GM20431 (cell line): ENCODE measurements around the gene C12orf42.

Experiments
- in situ Hi-C: fragments of 300-500 bp; cut with MseI, MboI; formaldehyde crosslinking; loops from one replicate; pipeline ENCODE4 v1.15.0; 2020; ENCODE audit warnings: low sequenced_read_pairs; ENCODE audit not compliant: unreplicated experiment

C12orf42 gene

DNA sequence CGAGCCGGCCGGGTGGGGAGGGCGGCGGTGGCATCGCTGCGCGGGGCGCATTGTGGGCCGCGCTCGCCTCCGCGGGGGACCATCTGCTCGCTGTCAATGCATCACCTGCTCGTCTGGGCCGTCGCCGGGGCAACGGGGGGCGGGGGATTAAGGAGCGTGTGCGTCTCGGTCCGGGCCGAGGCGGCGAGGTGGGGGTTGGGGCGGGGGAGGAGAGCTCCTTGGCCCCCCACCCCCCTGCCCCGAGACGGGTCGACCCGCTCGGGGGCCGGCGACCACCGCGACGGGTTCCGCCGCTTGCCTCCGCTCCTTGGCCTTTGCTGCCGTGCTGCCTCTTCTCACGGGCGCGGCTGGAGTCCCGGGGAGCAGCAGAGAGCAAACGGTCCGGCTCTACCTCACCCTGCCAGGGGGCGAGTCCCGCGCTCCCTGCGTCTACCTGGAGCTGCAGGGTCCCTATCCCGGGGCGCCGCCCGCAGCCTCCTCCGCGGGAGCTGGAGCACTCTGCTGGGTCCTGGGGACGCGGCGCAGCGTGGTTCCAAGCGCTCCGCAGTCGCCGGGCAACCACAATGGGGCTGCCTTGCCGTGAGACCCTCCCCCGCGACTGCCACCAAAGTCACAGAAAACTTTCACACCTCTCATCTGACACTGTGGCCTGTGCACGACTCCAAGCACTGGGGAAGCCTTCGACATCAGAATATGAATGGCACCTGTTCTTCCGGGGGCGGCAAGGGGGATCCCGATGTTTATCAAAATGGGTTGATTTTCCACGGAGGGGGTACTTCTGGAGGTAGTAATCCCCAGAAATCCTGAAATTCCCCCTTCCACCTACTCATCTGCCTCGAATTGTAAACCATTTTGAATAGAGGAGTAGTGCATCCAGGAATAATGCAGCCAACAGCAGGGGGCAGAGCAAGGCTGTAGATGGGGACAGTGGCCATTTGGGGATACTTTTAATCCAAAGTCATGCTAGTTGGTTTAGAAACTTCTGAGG, at the start of gene C12orf42:
TSS of gene C12orf42 (minus strand) at position 500 of the 988 bp plus-strand sequence. CDS start 17,542 bp downstream, outside the sequence.
- in situ Hi-C loops: no loop called here

GRCh38 chr12:103542078-103542477, 46.3 kb upstream of the C12orf42 start:
- in situ Hi-C loops: no loop called here

DNA sequence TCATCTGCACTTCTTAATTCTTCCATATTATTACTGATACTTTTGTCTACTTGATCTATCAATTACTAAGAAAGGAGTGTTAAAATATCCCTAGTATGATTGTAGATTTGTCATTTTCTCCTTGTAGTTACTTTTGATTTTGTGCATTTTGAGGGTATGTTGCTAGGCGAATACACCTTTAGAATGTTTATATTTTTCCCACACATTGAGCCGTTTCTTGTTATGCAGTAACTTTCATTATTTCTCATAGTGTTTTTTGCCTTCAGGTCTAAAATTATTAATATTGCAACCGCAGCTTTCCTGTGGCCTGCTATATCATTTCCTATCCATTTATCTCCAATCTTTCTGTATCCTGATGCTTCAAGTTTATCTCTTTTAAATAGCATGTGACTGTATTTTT, 44.6 kb upstream of the C12orf42 start:
- in situ Hi-C loops: no loop called here

- in situ Hi-C loops: no loop called here
Observed at GRCh38 chr12:103538397-103538796, 42.6 kb upstream of the C12orf42 start.

DNA sequence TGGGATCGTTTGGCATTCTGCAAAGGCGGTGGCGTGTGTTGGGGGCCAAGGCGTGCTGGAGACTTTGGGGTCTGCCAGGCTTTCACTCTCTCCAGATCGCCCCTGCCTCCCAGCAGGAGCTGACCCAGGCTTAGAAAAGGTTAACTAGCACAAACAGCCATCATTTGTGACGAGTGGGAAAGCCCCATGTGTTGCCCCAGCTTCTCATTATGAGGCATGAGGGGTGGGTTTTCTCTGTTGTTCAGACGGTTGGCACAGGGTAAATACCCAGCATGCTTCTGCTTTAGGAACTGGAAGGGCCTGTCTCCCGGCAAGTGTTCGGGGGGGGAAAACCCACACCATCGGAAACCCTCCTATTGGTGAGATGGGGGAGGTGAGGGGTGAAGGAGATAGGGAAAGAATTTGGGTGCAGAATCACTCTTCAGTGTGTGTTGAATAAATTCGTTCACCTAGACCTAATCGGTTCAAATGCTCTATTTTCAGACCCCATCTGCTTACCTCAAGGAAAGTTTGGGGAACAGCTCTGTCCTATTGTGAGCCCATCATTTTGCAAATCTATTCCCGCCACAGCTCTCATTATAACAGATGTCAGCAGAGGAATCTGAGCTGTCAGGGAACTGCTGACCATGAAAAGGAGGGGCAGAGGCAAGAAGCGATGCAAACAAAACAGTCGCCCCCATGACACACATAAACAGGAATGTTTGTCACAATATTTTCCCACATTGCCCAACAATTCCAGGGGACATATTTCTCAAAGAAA, 34.7 kb upstream of the C12orf42 start:
- in situ Hi-C loops: no loop called here

DNA sequence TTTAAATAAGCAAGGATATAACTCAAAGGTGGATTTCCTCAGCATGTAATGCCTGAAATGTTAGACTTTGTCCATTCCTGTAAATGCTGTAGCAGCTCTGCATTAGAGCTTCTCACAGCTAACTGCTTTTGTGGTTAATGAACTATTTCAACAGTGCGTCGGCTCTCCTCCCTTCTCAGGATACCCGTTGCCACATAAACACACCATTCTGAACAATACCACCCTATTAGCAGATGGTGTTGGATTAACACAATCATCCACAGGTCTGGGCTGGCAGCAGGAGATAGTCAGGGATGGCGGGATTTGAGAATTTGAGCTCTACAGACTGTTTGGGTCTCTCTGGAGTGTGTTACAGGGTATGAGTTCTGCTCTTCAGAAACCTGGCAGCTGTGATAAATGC, 33.5 kb upstream of the C12orf42 start:
- in situ Hi-C loops: no loop called here

GRCh38 chr12:103524238-103524875, 28.6 kb upstream of the C12orf42 start:
- in situ Hi-C loops: no loop called here

DNA sequence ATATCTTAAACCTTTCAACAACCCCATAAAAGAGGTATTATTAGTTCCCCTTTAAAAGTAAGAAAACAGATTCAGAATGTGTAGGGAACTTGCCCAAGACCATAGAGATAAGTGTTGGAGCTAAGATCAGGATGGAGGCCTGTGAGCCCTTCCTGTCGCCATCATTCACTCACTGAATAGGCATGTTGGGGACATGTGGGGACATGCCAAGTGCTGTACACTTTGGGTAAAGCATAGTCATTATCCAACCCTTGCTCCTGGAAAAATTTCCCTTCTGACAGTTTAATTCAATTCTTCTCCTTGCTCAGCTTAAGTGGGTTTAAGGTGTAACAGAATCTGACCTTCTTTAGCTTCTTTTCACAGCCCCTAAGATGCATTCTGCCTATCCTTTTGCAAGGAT, 28.0 kb upstream of the C12orf42 start:
- in situ Hi-C loops: no loop called here

DNA sequence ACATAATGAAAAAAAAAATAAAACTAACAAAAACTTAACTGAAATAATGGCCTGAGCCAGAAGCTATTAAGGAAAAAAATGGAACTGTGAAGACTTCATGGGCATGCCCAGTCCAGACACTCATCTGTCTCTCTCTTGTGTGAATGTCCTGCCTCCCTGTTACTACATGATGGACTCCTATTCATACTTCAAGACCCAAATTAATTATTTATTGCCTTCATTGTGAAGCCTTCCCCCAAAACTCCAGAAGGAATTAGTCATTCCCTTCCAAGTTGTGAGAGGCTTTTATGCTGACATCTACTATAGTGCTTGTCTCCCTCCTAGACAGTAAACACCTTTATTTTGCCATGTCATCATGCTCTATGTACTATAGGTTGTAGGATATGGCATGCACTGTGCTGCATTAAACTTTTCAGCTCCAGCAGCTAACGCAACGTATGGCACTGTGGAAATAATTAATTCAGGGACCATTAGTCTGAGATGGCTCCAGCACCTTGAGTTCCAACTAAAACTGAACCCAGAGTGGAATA, 25.0 kb upstream of the C12orf42 start:
- in situ Hi-C loops: no loop called here

GRCh38 chr12:103519632-103520031, 23.9 kb upstream of the C12orf42 start:
- in situ Hi-C loops: no loop called here

DNA sequence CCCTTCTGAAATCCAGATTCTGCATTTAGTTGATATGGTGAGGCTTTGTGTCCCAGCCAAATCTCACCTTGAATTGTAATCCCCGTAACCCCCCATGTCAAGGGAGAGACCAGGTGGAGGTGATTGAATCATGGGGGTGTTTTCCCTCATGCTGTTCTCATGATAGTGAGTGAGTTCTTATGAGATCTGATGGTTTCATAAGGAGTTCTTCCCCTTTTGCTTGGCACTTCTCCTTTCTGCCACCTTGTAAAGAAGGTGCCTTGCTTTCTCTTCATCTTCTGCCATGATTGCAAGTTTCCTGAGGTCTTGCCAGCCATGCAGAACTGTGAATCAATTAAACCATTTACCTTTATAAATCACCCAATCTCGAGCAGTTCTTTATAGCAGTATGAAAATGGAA, 23.1 kb upstream of the C12orf42 start:
- in situ Hi-C loops: no loop called here

- in situ Hi-C loops: no loop called here
Observed at GRCh38 chr12:103517161-103517560, 21.4 kb upstream of the C12orf42 start.

DNA sequence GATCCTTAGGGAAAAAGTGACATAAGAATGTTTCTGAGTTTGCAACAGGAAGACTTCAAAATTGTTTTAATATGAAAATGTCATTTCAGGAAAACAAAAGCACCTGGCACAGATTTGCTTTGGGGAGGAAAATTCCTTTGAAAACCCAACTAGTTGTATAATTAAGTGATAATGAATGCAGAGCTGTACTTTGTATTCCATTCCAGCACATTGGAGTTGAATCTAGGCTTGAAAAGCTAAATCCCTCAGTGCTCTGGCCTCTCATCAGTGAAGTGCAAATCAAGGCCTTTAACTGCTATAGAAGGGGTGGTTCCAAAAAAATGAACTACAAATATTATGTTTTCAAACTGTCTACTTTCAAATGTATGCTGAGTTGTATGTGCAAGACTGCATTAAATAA, 19.6 kb upstream of the C12orf42 start:
- in situ Hi-C loops: no loop called here

DNA sequence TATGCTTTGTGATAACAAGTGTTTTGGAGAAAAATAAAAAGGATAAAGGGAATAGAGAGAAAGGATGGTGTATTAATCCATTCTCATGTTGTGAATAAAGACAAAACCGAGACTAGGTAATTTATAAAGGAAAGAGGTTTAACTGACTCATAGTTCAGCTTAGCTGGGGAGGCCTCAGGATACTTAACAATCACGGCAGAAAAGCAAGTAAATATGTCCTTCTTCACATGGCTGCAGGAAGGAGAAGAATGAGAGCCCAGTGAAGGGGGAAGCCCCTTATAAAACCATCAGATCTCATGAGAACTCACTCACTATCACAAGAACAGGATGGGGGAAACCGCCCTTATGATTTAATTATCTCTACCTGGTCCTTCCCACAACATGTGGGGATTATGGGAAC, 18.1 kb upstream of the C12orf42 start:
- in situ Hi-C loops: no loop called here

DNA sequence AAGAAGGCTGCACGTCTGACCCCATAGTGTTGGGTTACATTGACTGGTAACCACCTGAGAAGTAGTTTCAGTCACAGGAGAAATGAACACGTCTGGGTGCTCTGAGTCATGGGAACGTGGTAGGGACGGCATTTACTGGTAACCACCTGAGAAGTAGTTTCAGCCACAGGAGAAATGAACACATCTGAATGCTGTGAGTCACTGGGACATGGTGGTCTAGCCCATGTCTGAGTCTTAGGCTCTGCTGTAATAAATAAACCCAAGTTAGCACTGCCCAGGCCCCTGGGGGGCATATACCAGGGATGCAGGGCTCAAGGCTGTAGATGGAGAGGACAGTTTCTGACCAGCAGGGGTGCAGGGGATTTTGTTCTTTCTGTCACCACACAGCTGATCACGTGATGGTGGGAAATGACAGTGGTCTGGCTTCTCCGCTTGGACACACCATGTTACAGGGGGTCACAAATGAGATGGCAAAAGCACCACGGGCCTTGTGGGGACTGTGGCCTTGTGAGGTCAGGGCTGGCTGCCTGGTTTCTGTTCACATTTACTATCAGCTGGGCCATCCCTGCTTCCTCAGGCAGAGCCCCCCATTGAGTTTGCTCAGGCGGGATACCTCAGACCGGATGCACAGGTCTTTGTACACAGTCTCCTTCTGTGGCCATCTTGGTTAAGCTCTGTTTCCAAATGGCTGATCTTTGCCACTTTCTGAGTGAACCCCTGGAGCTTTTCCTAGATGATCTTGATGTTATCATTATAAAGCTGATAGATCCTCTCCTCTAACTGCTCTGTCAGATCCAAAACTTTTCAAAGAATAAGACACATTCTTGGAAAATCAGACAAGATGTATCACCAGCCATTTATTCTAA, 9.8 kb upstream of the C12orf42 start:
- in situ Hi-C loops: no loop called here

DNA sequence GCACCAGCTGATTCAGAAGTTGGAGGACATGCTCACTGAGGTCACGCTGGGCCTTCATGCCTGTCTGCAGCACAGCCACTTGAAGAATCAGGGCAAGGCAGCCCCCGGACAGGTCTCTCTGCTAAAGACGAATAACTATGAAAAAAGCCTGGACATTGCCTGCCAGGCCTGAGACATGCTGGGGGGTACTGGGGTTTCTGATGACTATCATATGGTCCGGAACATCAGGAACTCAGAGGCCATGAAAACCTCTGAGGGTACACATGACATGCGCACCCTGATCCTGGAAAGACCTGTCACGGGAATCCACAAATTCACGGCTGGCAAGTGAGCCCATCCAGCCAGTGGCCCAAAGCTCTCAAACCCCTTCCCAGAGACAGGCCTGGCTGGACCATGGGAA, 8.8 kb upstream of the C12orf42 start:
- in situ Hi-C loops: no loop called here

- in situ Hi-C loops: no loop called here
Observed at GRCh38 chr12:103503546-103504480, 8.0 kb upstream of the C12orf42 start.

- in situ Hi-C loops: no loop called here
Observed at GRCh38 chr12:103501447-103501846, 5.7 kb upstream of the C12orf42 start.
